Kidney tubule cell (primary cell): ENCODE results near the gene TRAF3IP1.
A peak's percentile ranks its signal among the peaks of the same experiment; 100 is the strongest.

Source experiments
- DNase-seq: peaks from one replicate; pipeline ENCODE4 v3.0.0-alpha.2; 2018; ENCODE audit warnings: low spot score

TRAF3IP1 gene

DNA sequence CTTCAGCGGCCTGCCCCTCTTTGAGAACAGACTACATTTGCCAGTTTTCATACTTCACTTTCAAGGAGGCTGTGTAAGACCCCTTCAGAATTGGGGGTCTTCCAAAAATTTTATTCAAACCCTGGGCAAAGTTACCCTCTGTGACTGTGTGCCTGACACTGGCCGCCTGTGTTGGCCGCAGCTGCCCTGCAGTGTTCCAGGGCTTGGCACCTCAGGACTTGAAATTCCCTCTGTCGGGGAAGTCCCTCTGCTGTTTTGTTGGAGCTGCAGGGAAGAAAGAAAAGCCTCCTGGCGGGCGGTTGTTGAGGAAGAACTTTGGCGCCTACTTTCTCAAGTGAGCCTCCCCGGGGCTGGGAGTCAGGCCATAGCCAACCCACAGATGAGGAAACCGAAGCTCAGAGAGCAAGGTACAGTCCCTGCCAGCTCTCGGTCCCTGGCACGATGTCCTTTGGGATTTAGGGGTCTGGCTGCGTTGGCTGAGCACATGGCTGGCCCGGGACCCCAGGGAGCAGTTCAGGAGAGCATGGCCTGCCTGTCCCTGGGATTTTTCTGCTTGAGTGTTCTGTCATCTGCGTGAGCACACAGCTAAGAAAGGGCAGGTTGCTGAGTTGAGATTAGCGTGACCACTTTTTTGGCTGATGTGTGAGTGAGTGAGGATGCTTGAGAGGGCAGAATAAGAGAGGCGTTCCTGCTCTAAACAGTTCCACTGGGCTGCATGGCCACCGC is 88.5 kb downstream of the TRAF3IP1 start:
- no peak for DNase-seq

- DNase-seq: no peak
Observed at GRCh38 chr2:238409341-238410199, 89.3 kb downstream of the TRAF3IP1 start.

DNA sequence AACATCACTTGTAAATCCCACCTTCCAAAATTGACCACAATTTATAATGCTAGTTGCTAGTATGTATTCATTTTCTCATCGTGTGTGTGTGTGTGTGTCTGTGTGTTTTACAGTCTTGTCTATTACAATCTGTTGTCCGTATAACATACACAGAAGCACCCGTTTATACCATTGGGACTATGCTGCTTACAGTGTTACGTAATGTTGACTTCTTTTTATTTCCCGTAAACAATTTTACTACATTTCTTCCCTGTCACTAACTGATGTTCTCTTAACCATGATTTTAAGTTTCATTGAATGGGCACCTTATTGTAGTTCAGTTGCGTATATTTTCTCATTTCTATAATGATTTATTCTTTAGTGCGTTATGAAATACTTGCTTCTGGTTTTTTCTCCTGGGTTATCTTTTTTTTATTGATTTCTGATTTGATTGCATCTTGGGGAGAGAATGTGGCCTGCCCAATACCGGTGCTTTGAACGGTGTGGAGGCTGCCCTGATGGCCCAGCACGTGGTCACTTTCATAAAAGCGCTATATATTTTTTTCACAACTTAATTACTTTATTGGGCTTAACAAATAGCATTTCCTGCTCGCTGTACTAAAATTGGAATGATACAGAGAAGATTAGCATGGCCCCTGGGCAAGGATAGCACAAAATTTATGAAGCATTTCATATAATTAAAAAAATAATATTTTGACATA is 91.9 kb downstream of the TRAF3IP1 start:
- DNase-seq: no peak

DNA sequence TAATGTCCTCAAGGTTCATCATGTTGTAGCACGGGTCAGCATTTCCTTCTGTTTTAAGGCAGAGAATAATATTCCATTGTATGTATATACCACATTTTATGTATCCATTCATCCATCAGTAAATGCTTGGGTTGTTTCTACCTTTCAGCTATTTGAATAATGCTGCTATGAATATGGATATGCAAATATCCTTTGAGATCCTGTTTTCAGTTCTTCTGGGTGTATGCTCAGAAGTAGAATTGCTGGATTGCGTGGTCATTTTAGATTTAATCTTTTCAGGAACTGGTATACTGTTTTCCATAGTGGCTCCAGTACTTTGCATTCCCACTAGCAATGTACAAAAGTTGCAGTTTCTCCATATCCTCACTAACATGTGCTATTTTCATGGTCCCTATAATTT is 93.0 kb downstream of the TRAF3IP1 start:
- DNase-seq: no peak

GRCh38 chr2:238415036-238415764 is 94.9 kb downstream of the TRAF3IP1 start:
- no peak for DNase-seq

GRCh38 chr2:238415893-238416292 is 95.6 kb downstream of the TRAF3IP1 start:
- DNase-seq: no peak

- DNase-seq: no peak
Observed at GRCh38 chr2:238418196-238418998, 98.1 kb downstream of the TRAF3IP1 start.

GRCh38 chr2:238418999-238419546 is 98.8 kb downstream of the TRAF3IP1 start:
- DNase-seq: no peak

DNA sequence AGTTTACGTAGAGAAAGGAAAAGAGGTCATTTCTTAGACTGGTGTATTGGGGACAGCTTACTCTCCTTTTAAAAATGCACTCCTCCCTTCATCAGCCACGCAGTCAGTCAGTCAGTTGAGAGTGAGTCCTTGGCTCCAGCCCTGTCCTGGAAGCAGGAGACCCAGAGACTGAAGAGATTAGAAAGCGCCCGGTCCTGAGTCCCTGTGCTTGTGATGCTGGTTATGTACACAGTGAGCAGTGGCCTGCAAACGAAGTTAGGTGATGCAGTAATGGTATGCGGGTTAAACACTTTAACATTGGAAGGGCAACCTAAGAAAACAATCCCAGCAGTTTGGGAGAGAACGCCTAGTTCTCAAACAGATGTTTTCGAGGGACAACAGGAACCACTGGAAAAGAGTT is 100.1 kb downstream of the TRAF3IP1 start:
- no peak for DNase-seq

DNA sequence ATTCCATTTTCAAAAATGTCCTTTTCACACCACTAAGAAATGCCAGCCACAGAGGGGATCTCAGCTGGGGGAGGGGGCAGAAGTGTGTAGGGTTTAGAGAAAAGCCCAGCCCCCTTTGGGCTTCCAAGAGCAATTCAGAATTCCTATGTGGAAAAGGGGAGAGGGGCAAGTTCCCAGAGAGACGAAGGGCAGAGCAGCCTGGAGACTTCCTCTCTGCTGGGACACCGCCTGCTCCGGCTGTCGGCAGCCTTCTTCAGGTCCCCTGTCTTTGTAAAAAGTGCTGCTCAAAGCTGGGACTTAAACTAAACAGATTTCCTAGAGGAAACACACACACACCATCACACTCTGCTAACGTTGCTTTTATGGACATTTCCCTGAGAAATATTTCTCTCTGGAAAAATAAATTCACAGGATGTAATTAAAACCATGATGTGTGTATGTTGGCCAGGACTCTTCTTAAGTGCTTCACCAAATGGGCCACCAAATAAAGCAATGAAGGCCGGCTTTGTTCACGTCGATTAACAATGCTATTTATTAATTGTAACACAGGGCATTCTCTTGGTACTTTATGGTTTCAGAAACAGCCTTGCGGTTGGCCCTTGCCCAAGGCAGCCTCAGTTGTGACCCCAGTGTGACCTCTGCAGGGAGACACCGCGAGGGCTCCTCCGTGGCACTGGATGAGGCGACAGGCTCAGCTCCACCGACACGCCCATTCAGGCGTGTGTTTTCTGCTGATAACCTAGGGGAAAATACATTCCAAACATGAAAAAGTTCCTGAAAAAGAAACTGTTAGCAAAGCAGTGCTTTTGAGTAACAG is 100.8 kb downstream of the TRAF3IP1 start:
- DNase-seq: no peak

- no peak for DNase-seq
Observed at GRCh38 chr2:238421695-238422035, 101.3 kb downstream of the TRAF3IP1 start.

- no peak for DNase-seq
Observed at GRCh38 chr2:238422285-238422684, 102.0 kb downstream of the TRAF3IP1 start.

DNA sequence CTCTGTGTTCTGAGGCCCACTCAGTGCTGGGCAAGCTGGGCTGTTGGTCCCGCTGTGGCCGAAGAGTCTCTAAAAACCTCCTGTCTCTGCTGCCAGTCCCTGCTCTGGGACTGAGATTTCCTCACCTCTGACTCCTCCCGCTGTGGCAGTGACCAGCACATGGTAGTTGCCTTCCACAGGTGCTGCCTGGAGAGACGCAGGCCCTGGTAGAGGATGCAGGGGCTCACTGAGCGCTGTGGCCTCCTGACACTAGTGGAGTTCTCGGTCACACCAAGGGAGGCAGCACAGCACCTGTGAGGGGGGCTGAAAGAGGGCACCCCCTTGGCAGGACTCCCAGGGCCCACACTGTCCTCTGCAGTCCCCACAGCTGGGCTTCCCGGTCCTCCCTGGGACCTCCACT is 102.6 kb downstream of the TRAF3IP1 start:
- DNase-seq: no peak

GRCh38 chr2:238423561-238424312 is 103.4 kb downstream of the TRAF3IP1 start:
- peak; percentile 7 for DNase-seq

- no peak for DNase-seq
Observed at GRCh38 chr2:238424313-238424700, 104.0 kb downstream of the TRAF3IP1 start.

DNA sequence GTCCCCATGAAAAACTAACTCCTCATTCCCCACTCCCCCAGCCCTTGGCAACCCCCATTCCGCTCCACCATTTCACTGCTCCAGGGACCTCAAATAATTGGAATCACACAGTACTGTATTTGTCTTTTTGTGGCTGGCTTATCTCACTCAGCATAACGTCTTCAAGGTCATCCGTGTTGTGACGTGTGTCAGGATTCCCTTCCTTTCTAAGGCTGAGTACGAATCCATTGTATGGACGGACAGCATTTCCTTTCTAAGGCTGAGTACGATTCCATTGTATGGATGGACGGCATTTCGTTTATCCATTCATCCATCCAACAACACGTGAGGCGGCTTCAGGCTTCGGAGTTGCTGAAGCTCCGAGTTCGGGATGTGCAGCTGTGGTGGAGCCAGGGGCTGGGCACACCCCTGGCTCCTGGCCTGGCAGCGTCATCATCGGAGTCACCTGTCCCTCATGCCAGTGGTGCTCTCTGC is 105.2 kb downstream of the TRAF3IP1 start:
- no peak for DNase-seq

GRCh38 chr2:238425979-238426567 is 105.8 kb downstream of the TRAF3IP1 start:
- DNase-seq: peak; percentile 61

- peak; percentile 85 for DNase-seq
Observed at GRCh38 chr2:238426568-238427434, 106.5 kb downstream of the TRAF3IP1 start, which contains the start of gene ASB1. Gene ASB1 (plus strand): TSS chr2:238426927. CDS start chr2:238427071, 144 bp downstream.
